Measurements from ENCODE around the gene MBLAC1. TPM values are rescaled to one million over a fixed set of nuclear protein-coding genes. Genes with fewer than 3 reads are reported as not detected.
A peak's percentile ranks its signal among the peaks of the same experiment; 100 is the strongest.

MBLAC1 gene
- 1 to 10 TPM; 1.4 to 7.4 (median 3.1) TPM for total RNA-seq

- H3K27ac ChIP-seq, result peak within 1 kb of the TSS; percentile 90 to 96 (median 92)
- H3K4me3 ChIP-seq, result peak within 1 kb of the TSS; percentile 75 to 94 (median 84)
- ATAC-seq (peak; percentile 93 to 94), DNase-seq (peak; percentile 82 to 84)
- in situ Hi-C loops (cut with MboI; ENCODE audit: low sequenced_read_pairs in 4 of 4), result loop anchor here in 2 of 4 donors (10.0 to 25.0 kb wide), 2 partner anchors 132 to 210 kb away; no protein-coding TSS in a partner anchor
- TF ChIP-seq CTCF (IDR thresholded peaks at IDR 0.05 in 4 of 5, conservative IDR thresholded peaks at IDR 0.05 in 1 of 5), result no peak
- no peak for TF ChIP-seq POLR2A (IDR thresholded peaks at IDR 0.05)
- no peaks in the 10 kb centered on the region for H3K27me3 ChIP-seq
- no peaks in the 10 kb centered on the region for H3K36me3 ChIP-seq
- peaks cover 11 to 22% of the 10 kb centered on the region in 2 donors for H3K4me1 ChIP-seq
- intact Hi-C loops (cut with DNase I; ENCODE audit: low total_unique reads), result loop anchor here (1.0 to 10.0 kb wide), 5 partner anchors 8 to 135 kb away; partner anchors contain the start of genes AP4M1, CNPY4, COPS6 and MCM7
- H3K9me3 ChIP-seq, result no peaks in the 10 kb centered on the region
These were observed at the start of gene MBLAC1 for GRCh38 chr7:100126931-100127865. Gene MBLAC1, plus strand, starts transcription at chr7:100126967. Its CDS starts 429 bp downstream, at chr7:100127396.

DNA sequence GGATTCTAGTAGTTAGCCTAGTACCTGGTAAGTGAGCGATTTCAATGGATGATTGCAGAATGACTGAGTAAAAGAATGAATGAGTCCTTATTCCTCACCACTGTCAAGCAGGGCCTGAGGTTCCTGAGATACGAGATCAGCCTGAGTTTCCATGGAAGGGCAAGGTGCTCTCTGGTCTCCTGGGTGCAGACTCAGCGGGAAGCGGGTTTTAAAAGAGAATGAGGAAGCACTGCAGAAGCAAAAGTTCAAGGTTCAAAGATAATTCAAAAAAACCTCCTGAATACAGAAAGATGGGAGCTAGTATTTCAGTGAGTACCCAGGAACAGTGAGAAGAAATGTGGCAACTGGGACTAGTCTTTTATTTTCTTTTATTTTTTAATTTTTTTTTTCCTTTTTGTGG is 49.6 kb upstream of the MBLAC1 start:
- intact Hi-C loops (cut with DNase I; ENCODE audit: low total_unique reads), result no loop called here
- H3K36me3 ChIP-seq, result peaks cover 8 to 54% of the 10 kb centered on the region in 2 donors
- TF ChIP-seq POLR2A (IDR thresholded peaks at IDR 0.05) (no peak), CTCF (IDR thresholded peaks at IDR 0.05 in 4 of 5, conservative IDR thresholded peaks at IDR 0.05 in 1 of 5) (no peak)
- no peak for DNase-seq
- in situ Hi-C loops (cut with MboI; ENCODE audit: low sequenced_read_pairs in 4 of 4), result no loop called here
- H3K9me3 ChIP-seq, result peaks cover 0 to 7% (median under 1%) of the 10 kb centered on the region in 3 donors
- no peak overlapping the region for H3K4me3 ChIP-seq
- no peaks in the 10 kb centered on the region for H3K27me3 ChIP-seq
- ATAC-seq, result no peak
- H3K4me1 ChIP-seq, result peaks cover 22% of the 10 kb centered on the region in 2 donors
- H3K27ac ChIP-seq, result no peak overlapping the region

- peaks cover 4 to 35% of the 10 kb centered on the region in 2 donors for H3K36me3 ChIP-seq
- H3K27ac ChIP-seq, result no peak overlapping the region
- ATAC-seq (no peak), DNase-seq (no peak)
- intact Hi-C loops (cut with DNase I; ENCODE audit: low total_unique reads) (no loop called here), in situ Hi-C loops (cut with MboI; ENCODE audit: low sequenced_read_pairs in 4 of 4) (no loop called here)
- H3K27me3 ChIP-seq, result no peaks in the 10 kb centered on the region
- H3K4me1 ChIP-seq, result peaks cover 22 to 24% of the 10 kb centered on the region in 2 donors
- TF ChIP-seq POLR2A (IDR thresholded peaks at IDR 0.05) (no peak), CTCF (IDR thresholded peaks at IDR 0.05 in 4 of 5, conservative IDR thresholded peaks at IDR 0.05 in 1 of 5) (no peak)
- no peak overlapping the region for H3K4me3 ChIP-seq
- H3K9me3 ChIP-seq, result no peaks in the 10 kb centered on the region
These were observed 47.7 kb upstream of the MBLAC1 start for GRCh38 chr7:100079024-100079560.

DNA sequence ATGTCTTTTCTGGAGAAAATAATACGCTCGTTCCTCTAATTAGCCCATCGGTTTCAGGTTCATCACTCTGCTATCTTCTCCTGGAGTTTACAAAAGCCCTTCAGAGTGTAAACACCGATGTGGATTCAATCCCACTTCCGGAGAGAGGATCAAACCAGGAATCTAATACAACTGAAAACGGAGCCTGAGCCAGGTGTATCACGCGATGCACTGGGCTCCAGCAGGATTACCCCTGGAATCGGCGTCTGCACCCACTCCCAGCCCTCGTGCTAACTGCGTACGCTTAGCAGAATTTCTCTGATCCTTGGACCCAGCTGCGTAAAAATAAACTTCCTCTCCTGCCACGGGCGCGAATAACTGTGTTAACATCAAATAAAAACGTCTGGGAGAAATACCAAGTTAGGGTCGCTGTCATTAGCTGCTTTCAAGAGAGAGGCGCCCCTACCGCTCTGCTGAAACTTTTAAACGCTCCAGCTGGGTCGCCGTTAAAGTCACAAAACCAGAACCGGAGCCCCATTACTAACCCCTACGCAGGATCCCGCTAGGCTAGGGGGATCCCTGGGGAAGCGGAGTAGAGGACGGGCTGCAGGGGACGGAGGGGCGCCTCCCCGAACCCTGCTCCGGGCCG is 45.7 kb upstream of the MBLAC1 start:
- peak overlapping the region; percentile 86 to 96 (median 90) for H3K27ac ChIP-seq
- intact Hi-C loops (cut with DNase I; ENCODE audit: low total_unique reads), result loop anchor here (1.0 to 5.0 kb wide), 5 partner anchors 20 to 576 kb away; partner anchors contain the start of genes AP4M1, MCM7, ZKSCAN5 and ZSCAN21
- TF ChIP-seq POLR2A (IDR thresholded peaks at IDR 0.05), result no peak
- no peak for TF ChIP-seq CTCF (IDR thresholded peaks at IDR 0.05 in 4 of 5, conservative IDR thresholded peaks at IDR 0.05 in 1 of 5)

More for the DNA sequence above, 45.7 kb upstream of the MBLAC1 start:
- DNase-seq, result no peak
- H3K4me1 ChIP-seq, result peaks cover 22 to 24% of the 10 kb centered on the region in 2 donors
- peak overlapping the region; percentile 81 to 99 (median 87) for H3K4me3 ChIP-seq
- H3K36me3 ChIP-seq, result peaks cover 0 to 16% of the 10 kb centered on the region in 2 donors
- ATAC-seq, result peak; percentile 1 to 8
- H3K27me3 ChIP-seq, result no peaks in the 10 kb centered on the region
- in situ Hi-C loops (cut with MboI; ENCODE audit: low sequenced_read_pairs in 4 of 4), result no loop called here
- H3K9me3 ChIP-seq, result no peaks in the 10 kb centered on the region
